ENCODE measurements around the gene SLC25A6. TPM values are rescaled to one million over a fixed set of nuclear protein-coding genes. Genes with fewer than 3 reads are reported as not detected.

SLC25A6 gene
- total RNA-seq, 1 experiment from 2014 or later: 553 TPM

GRCh38 chrX:1354036-1355019 is 37.6 kb downstream of the SLC25A6 start:
- no peak overlapping the region for H3K27ac Mint-ChIP-seq
- Histone ChIP-seq H4K5ac (ENCODE audit: insufficient read length, low read depth, low read length) (no peak overlapping the region), H2BK5ac (ENCODE audit: insufficient read length, low read length) (no peak overlapping the region), H3K56ac (ENCODE audit: insufficient read length, low read depth, low read length) (no peak overlapping the region), H4K91ac (ENCODE audit: insufficient read length, low read depth, low read length) (no peak overlapping the region), H2AFZ (ENCODE audit: low read length) (no peak overlapping the region), H3K4ac (ENCODE audit: low read depth, low read length) (no peak overlapping the region), H3K9ac (ENCODE audit: extremely low read depth, insufficient read length, low read length) (no peak overlapping the region), H3K18ac (ENCODE audit: insufficient read length, low read depth, low read length) (no peak overlapping the region), H4K20me1 (ENCODE audit: control insufficient read depth, insufficient read depth, insufficient read length) (no peaks in the 10 kb centered on the region), H2BK120ac (ENCODE audit: low read depth, low read length, poor library complexity, severe bottlenecking) (no peak overlapping the region), H2BK15ac (ENCODE audit: low read depth, low read length) (no peak overlapping the region), H3K27ac (ENCODE audit: insufficient read length, low read depth, low read length) (no peak overlapping the region), H2BK20ac (ENCODE audit: low read depth, low read length, poor library complexity, severe bottlenecking) (no peak overlapping the region), H3K79me2 (ENCODE audit: insufficient read depth, low read length) (no peaks in the 10 kb centered on the region), H3K9me3 (ENCODE audit: control insufficient read depth, low read depth, low read length) (no peaks in the 10 kb centered on the region), H3K23ac (ENCODE audit: insufficient read length, low read depth, low read length) (no peak overlapping the region), H4K8ac (replicated peaks; ENCODE audit: insufficient read length, low read depth, low read length) (no peak overlapping the region), H3K79me1 (ENCODE audit: insufficient read depth, low read depth, low read length, poor library complexity, severe bottlenecking) (no peaks in the 10 kb centered on the region), H3K27me3 (ENCODE audit: insufficient read depth, low read length) (no peaks in the 10 kb centered on the region), H3K14ac (ENCODE audit: insufficient read depth, low read length) (no peak overlapping the region), H3K4me1 (ENCODE audit: insufficient read depth, low read length) (no peaks in the 10 kb centered on the region; the same call in 1 of the 2 replicates), H2AK5ac (ENCODE audit: insufficient read length, low read length) (no peak overlapping the region), H3K4me2 (ENCODE audit: insufficient read depth, insufficient read length, low read length) (no peak overlapping the region), H3T11ph (ENCODE audit: low read length) (no peak overlapping the region), H3K23me2 (ENCODE audit: insufficient read length, low read depth, low read length, poor library complexity, severe bottlenecking) (no peaks in the 10 kb centered on the region), H2BK12ac (ENCODE audit: insufficient read length, low read depth, low read length) (no peak overlapping the region)
- TF ChIP-seq CTCF (conservative IDR thresholded peaks at IDR 0.05): no peak
- 92% methylated on average over 2 of the region's 11 CpGs for WGBS (ENCODE audit: extremely low coverage, insufficient read length, low lambda C conversion rate)
- H3K36me3 Mint-ChIP-seq (ENCODE audit: insufficient read depth in 1 of 3, low read depth in 3 of 3): peaks cover 12 to 21% (median 19%) of the 10 kb centered on the region in 3 experiments; a peak in 6 of 7 replicates
- H3K27me3 Mint-ChIP-seq (ENCODE audit: low read depth): no peaks in the 10 kb centered on the region
- H3K4me3 Mint-ChIP-seq: no peak overlapping the region
- H3K9me3 Mint-ChIP-seq: peaks cover 2 to 4% of the 10 kb centered on the region in 2 experiments; a peak in 2 of 5 replicates
- no peak for DNase-seq
- H3K4me1 Mint-ChIP-seq: peaks cover 10 to 19% of the 10 kb centered on the region in 2 experiments

Data from H9 (cell line).